Neuronal stem cell (in vitro differentiated cells): ENCODE results near the gene MKNK1.

Experiments used
- DNase-seq: peaks from one replicate; pipeline ENCODE4 v3.0.0-alpha.2; 2013; ENCODE audit warnings: low spot score
- H2AFZ ChIP-seq: one replicate; pipeline ENCODE4 v1.6.1; 2013; ENCODE audit warnings: mild to moderate bottlenecking, low read length, inconsistent platforms
- H2AK5ac ChIP-seq: 2 replicates; pipeline ENCODE4 v1.6.1; 2013; ENCODE audit warnings: low read depth, mild to moderate bottlenecking, inconsistent platforms, low read length, moderate library complexity, mixed read lengths
- H2BK120ac ChIP-seq: 2 replicates; pipeline ENCODE4 v1.6.1; 2013; ENCODE audit warnings: low read depth, mild to moderate bottlenecking, inconsistent platforms, low read length, moderate library complexity, mixed read lengths
- H2BK12ac ChIP-seq: one replicate; pipeline ENCODE4 v1.6.1; 2013; ENCODE audit warnings: low read length, inconsistent platforms
- H2BK15ac ChIP-seq: 2 replicates; pipeline ENCODE4 v1.6.1; 2013; ENCODE audit warnings: mild to moderate bottlenecking, low read length, inconsistent platforms, mixed read lengths
- H2BK5ac ChIP-seq: one replicate; pipeline ENCODE4 v1.6.1; 2013; ENCODE audit warnings: inconsistent platforms, mild to moderate bottlenecking, low read length, moderate library complexity
- H3K14ac ChIP-seq: one replicate; pipeline ENCODE4 v1.6.1; 2013; ENCODE audit warnings: low read length, inconsistent platforms
- H3K18ac ChIP-seq: 2 replicates; pipeline ENCODE4 v1.6.1; 2013; ENCODE audit warnings: low read length, inconsistent platforms
- H3K23ac ChIP-seq: 2 replicates; pipeline ENCODE4 v1.6.1; 2013; ENCODE audit warnings: low read depth, mild to moderate bottlenecking, mixed read lengths, low read length, inconsistent platforms; ENCODE audit not compliant: poor library complexity
- H3K27ac ChIP-seq: replicated peaks from 3 replicates; pipeline ENCODE4 v1.5.1; 2013; ENCODE audit warnings: low read length, inconsistent platforms
- H3K27me3 ChIP-seq, 3 experiments: 2 replicates each; pipeline ENCODE4 v1.6.1; 2013; ENCODE audit warnings: low read length in 3 of 3, mild to moderate bottlenecking in 2 of 3, inconsistent platforms in 1 of 3, low read depth in 1 of 3, mixed read lengths in 1 of 3, moderate library complexity in 1 of 3; ENCODE audit not compliant: control insufficient read depth in 3 of 3, insufficient read depth in 3 of 3
- H3K36me3 ChIP-seq, 2 donors: replicated peaks in 1 of 2; 2 replicates each; pipeline ENCODE4 v1.6.1; 2013; ENCODE audit warnings: low read length in 2 of 2; ENCODE audit not compliant: control insufficient read depth in 2 of 2, insufficient read depth in 2 of 2
- H3K4ac ChIP-seq: 2 replicates; pipeline ENCODE4 v1.6.1; 2013; ENCODE audit warnings: inconsistent platforms, mild to moderate bottlenecking, low read length, moderate library complexity
- H3K4me1 ChIP-seq, 2 donors: 1 replicate in 1 of 2; 2 replicates in 1 of 2; pipeline ENCODE4 v1.6.1; 2013; ENCODE audit warnings: low read length in 2 of 2, low read depth in 1 of 2; ENCODE audit not compliant: control insufficient read depth in 2 of 2, insufficient read depth in 1 of 2
- H3K4me2 ChIP-seq: one replicate; pipeline ENCODE4 v1.6.1; 2013; ENCODE audit warnings: mild to moderate bottlenecking, low read length, inconsistent platforms; ENCODE audit not compliant: insufficient read depth, poor library complexity, severe bottlenecking
- H3K4me3 ChIP-seq, 2 donors: 2 replicates each; pipeline ENCODE4 v1.5.1; 2013; ENCODE audit warnings: low read length in 2 of 2, mild to moderate bottlenecking in 2 of 2, inconsistent platforms in 1 of 2, moderate library complexity in 1 of 2
- H3K79me1 ChIP-seq: one replicate; pipeline ENCODE4 v1.6.1; 2013; ENCODE audit warnings: low read depth, mild to moderate bottlenecking, inconsistent platforms, low read length, moderate library complexity
- H3K9ac ChIP-seq: one replicate; pipeline ENCODE4 v1.6.1; 2013; ENCODE audit warnings: mild to moderate bottlenecking, low read depth, low read length, inconsistent platforms; ENCODE audit not compliant: poor library complexity
- H3K9me3 ChIP-seq, 2 donors: replicated peaks in 1 of 2; 2 replicates each; pipeline versions ENCODE3 to v1.6.1; 2013; ENCODE audit warnings: low read length in 2 of 2, mild to moderate bottlenecking in 2 of 2, inconsistent platforms in 1 of 2, low read depth in 1 of 2, mixed read lengths in 1 of 2, moderate library complexity in 1 of 2; ENCODE audit not compliant: control insufficient read depth in 2 of 2, insufficient read depth in 1 of 2
- H4K8ac ChIP-seq: one replicate; pipeline ENCODE4 v1.6.1; 2013; ENCODE audit warnings: low read depth, mild to moderate bottlenecking, inconsistent platforms, low read length, moderate library complexity
- H4K91ac ChIP-seq: one replicate; pipeline ENCODE4 v1.6.1; 2013; ENCODE audit warnings: low read length, low read depth, mild to moderate bottlenecking, inconsistent platforms; ENCODE audit not compliant: poor library complexity
- WGBS, 2 donors: extraction: QIAGEN DNeasy Blood & Tissue Kit; methylation state at CpG; one replicate each; pipeline ENCODE4 v1.1.7; 2013; ENCODE audit warnings: missing lambda C conversion rate in 2 of 2, mixed read lengths in 1 of 2; ENCODE audit not compliant: insufficient read length in 2 of 2, insufficient replicate concordance in 1 of 2; ENCODE audit errors: extremely low coverage in 2 of 2; 5-methylcytosine and 5-hydroxymethylcytosine counted together

MKNK1 gene

DNA sequence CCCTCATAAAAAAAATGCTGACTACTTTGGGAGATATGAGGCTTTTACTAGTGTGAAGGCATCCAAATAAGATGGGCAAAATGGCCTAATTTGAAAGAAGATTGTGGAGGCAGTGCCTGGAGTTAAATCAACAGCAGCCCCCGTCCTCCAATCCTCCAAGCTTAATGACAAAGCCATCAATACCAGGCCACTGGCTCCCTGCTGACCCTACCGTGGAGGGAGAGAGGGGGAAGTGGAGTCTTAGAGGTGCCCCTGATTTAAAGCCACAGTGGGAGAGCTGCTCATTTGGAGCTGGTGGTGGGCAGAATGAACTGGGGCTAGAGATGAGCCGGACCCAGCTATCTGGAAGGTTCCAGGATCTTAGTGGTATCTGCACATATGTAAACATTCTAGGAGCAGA, 28.3 kb downstream of the MKNK1 start:
- no peak overlapping the region for H3K9ac ChIP-seq
- H3K23ac ChIP-seq, result no peak overlapping the region
- WGBS, 2 donors, result no CpG with 5 or more reads among the region's 3 CpGs
- no peak overlapping the region for H2AK5ac ChIP-seq
- H2BK12ac ChIP-seq, result no peak overlapping the region
- no peaks in the 10 kb centered on the region for H3K9me3 ChIP-seq
- peaks cover 4 to 5% of the 10 kb centered on the region in 2 donors for H3K4me1 ChIP-seq
- no peak overlapping the region for H3K27ac ChIP-seq
- H2BK5ac ChIP-seq, result no peak overlapping the region
- H3K4me3 ChIP-seq, result no peak overlapping the region
- H3K79me1 ChIP-seq, result no peaks in the 10 kb centered on the region
- H3K36me3 ChIP-seq, result peaks cover 3 to 19% of the 10 kb centered on the region in 2 donors
- no peak overlapping the region for H3K18ac ChIP-seq
- H2BK15ac ChIP-seq, result no peak overlapping the region
- H3K4ac ChIP-seq, result no peak overlapping the region
- no peak overlapping the region for H3K4me2 ChIP-seq
- H3K27me3 ChIP-seq, result no peaks in the 10 kb centered on the region
- DNase-seq, result no peak
- no peak overlapping the region for H3K14ac ChIP-seq
- no peak overlapping the region for H2AFZ ChIP-seq
- H4K91ac ChIP-seq, result no peak overlapping the region
- no peak overlapping the region for H2BK120ac ChIP-seq
- no peak overlapping the region for H4K8ac ChIP-seq

GRCh38 chr1:46575300-46575699, 28.8 kb downstream of the MKNK1 start:
- no peak overlapping the region for H2BK5ac ChIP-seq
- H3K27ac ChIP-seq, result peak overlapping the region; percentile 16
- no peak overlapping the region for H2AFZ ChIP-seq
- no peak overlapping the region for H2BK12ac ChIP-seq
- no peak overlapping the region for H3K4ac ChIP-seq
- no peak overlapping the region for H3K4me3 ChIP-seq
- H3K4me1 ChIP-seq, result peaks cover 4 to 5% of the 10 kb centered on the region in 2 donors
- DNase-seq, result no peak
- no peak overlapping the region for H3K4me2 ChIP-seq
- H3K23ac ChIP-seq, result no peak overlapping the region
- H3K36me3 ChIP-seq, result peaks cover 0 to 14% of the 10 kb centered on the region in 2 donors
- no peaks in the 10 kb centered on the region for H3K27me3 ChIP-seq
- no peak overlapping the region for H3K14ac ChIP-seq
- H4K91ac ChIP-seq, result no peak overlapping the region
- peak overlapping the region; percentile 32 for H3K18ac ChIP-seq
- no peak overlapping the region for H2BK15ac ChIP-seq
- H3K9ac ChIP-seq, result no peak overlapping the region
- no peak overlapping the region for H2AK5ac ChIP-seq
- no peak overlapping the region for H2BK120ac ChIP-seq
- H3K79me1 ChIP-seq, result no peaks in the 10 kb centered on the region
- no CpG with 5 or more reads among the region's 12 CpGs for WGBS, 2 donors
- H4K8ac ChIP-seq, result no peak overlapping the region
- no peaks in the 10 kb centered on the region for H3K9me3 ChIP-seq

DNA sequence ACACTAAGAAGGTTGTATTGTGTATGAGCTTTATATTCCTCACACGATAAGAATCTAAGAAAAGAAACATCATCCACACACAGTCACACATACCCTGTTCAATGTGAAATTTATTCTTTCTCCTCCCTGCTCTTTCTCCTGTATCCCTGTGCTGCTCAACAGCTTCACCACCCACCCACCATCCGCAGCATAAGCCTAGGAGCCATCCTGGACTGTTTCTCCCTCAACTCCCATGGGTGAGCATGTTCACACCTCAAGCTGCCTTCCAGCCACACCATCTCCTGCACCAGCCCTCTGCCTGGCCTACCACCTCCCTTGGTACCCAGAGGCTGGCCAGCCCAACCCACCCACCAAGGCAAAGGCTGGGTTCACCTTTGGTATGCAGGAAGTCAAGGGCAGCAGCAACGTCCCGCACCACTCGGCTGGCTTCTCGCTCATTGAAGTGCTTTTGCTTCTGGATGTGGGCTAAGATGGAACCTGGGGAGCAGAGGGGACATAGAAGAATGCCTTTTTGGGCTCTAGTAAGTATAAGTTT, 32.3 kb downstream of the MKNK1 start:
- Histone ChIP-seq H3K18ac (no peak overlapping the region), H2BK120ac (no peak overlapping the region), H3K27me3 (no peaks in the 10 kb centered on the region), H3K27ac (no peak overlapping the region), H3K4me3 (no peak overlapping the region), H2BK5ac (no peak overlapping the region), H4K8ac (no peak overlapping the region), H2BK15ac (no peak overlapping the region), H3K4me2 (no peak overlapping the region), H3K4ac (no peak overlapping the region), H3K9ac (no peak overlapping the region), H3K23ac (no peak overlapping the region), H3K79me1 (no peaks in the 10 kb centered on the region), H3K9me3 (no peaks in the 10 kb centered on the region), H3K36me3 (peaks cover 0 to 7% of the 10 kb centered on the region in 2 donors), H4K91ac (no peak overlapping the region), H3K14ac (no peak overlapping the region), H2BK12ac (no peak overlapping the region), H3K4me1 (peaks cover 4 to 15% of the 10 kb centered on the region in 2 donors), H2AK5ac (no peak overlapping the region), H2AFZ (no peak overlapping the region)
- no CpG with 5 or more reads among the region's 6 CpGs for WGBS, 2 donors
- DNase-seq, result no peak

DNA sequence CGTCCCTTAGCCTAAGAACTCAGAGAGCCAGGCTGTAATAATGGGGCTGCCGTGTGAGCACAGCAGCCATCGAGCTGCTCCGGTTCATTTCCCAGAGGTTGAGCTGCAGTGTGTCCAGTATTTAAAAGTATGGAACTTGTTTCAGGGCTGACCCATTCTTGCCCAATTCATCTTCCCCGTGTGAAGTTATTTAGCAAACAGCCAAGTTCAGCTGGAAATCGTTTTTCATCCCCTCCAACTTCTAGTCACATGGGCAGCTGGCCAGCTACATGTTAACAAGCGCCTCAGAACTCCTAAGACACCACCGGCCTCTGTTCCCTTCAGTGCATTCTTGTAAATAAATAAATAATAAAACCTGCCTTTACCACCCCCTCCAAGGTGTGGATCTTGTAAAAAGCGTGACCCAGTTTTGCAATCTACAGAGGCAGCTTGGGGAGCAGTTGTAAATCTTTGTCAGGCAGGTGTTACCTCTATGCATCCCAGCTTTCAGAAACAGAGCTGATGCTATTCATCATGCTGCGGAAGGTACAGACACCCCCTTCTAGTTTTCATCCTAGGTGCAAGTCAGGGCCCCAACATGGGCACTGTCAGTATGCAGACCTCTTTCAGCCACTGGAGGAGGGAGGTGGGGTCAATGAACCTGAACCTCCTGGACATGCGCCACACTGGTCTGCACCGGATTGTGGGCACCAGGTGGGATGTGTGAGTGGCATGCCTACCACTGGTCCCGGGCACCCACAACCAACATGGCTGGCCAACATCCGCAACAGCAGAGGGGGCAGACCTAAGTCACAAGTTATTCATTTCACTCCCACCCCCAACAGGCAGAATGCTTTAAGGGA, 34.0 kb downstream of the MKNK1 start:
- Histone ChIP-seq H3K23ac (no peak overlapping the region), H2BK12ac (no peak overlapping the region), H4K91ac (peak overlapping the region; percentile 67), H3K4ac (no peak overlapping the region), H2BK15ac (no peak overlapping the region), H2AFZ (no peak overlapping the region), H3K4me1 (peaks cover 0 to 12% of the 10 kb centered on the region in 2 donors), H3K27me3 (no peaks in the 10 kb centered on the region), H3K27ac (no peak overlapping the region), H3K14ac (no peak overlapping the region), H2AK5ac (peak overlapping the region; percentile 6), H3K9ac (no peak overlapping the region), H3K36me3 (peaks cover 0 to 14% of the 10 kb centered on the region in 2 donors), H3K4me2 (no peak overlapping the region), H3K4me3 (no peak overlapping the region), H3K9me3 (peaks cover 0 to 3% of the 10 kb centered on the region in 2 donors), H2BK120ac (no peak overlapping the region), H3K18ac (peak overlapping the region; percentile 18), H3K79me1 (no peaks in the 10 kb centered on the region), H2BK5ac (peak overlapping the region; percentile 67), H4K8ac (no peak overlapping the region)
- DNase-seq, result no peak
- no CpG with 5 or more reads among the region's 14 CpGs for WGBS, 2 donors
